Esophagus muscularis mucosa (tissue), 4 donors: ENCODE measurements around the gene BNC2. TPM values are rescaled to one million over a fixed set of nuclear protein-coding genes. Genes with fewer than 3 reads are reported as not detected.

Experiments
- DNase-seq: peaks from one replicate; pipeline ENCODE4 v3.0.0-alpha.2; 2017; ENCODE audit errors: extremely low spot score
- H3K27ac ChIP-seq, 4 donors: fragments of 200-600 bp; sonication (generic); replicated peaks in 1 of 4; 1 replicate in 3 of 4; 2 replicates in 1 of 4; pipeline ENCODE4 v1.5.1; 2016 to 2019; ENCODE audit warnings: mild to moderate bottlenecking in 1 of 4
- H3K27me3 ChIP-seq, 4 donors: fragments of 200-600 bp; sonication (generic); one replicate each; pipeline versions ENCODE4 v1.5.1 to v1.6.0; 2016 to 2019
- H3K36me3 ChIP-seq, 4 donors: fragments of 200-600 bp; sonication (generic); one replicate each; pipeline ENCODE4 v1.5.1; 2016 to 2019
- H3K4me1 ChIP-seq, 4 donors: fragments of 200-600 bp; sonication (generic); one replicate each; pipeline ENCODE4 v1.5.1; 2016 to 2019
- H3K4me3 ChIP-seq, 4 donors: fragments of 200-600 bp; sonication (generic); 1 replicate in 2 of 4; 2 replicates in 2 of 4; pipeline ENCODE4 v1.5.1; 2016 to 2019; ENCODE audit warnings: mild to moderate bottlenecking in 4 of 4, moderate library complexity in 1 of 4
- H3K9me3 ChIP-seq, 4 donors: fragments of 200-600 bp; sonication (generic); 1 replicate in 3 of 4; 2 replicates in 1 of 4; pipeline ENCODE4 v1.5.1; 2016 to 2019
- EP300 ChIP-seq: sonication (generic); formaldehyde crosslinking; IDR thresholded peaks from one replicate; pipeline ENCODE4 v1.6.1; 2017; ENCODE audit warnings: antibody characterized with exemption
- POLR2A ChIP-seq: fragments of 450-650 bp; IDR thresholded peaks from one replicate; pipeline ENCODE4 v1.6.1; 2017; ENCODE audit warnings: antibody characterized with exemption, moderate library complexity, mild to moderate bottlenecking, low read depth
- POLR2AphosphoS5 ChIP-seq, 2 donors: sonication (generic); formaldehyde crosslinking; IDR thresholded peaks; one replicate each; pipeline ENCODE4 v1.6.1; 2017; ENCODE audit warnings: antibody characterized with exemption in 2 of 2
- WGBS: methylation state at CpG from one replicate; pipeline ENCODE4 v1.1.5; 2018; 5-methylcytosine and 5-hydroxymethylcytosine counted together
- intact Hi-C: fragments of 100-400 bp; cut with DNase I; formaldehyde crosslinking; loops from one replicate; pipeline ENCODE4 v1.15.1; 2023
- total RNA-seq, 4 donors: library from RNA; depleted of rRNA; stranded (reverse); fragments of >200 nt; gene quantifications; one replicate each; pipeline versions ENCODE4 v1.1.0 to v1.2.1, GENCODE V29; 2016
- TF ChIP-seq, protein P1 (sequence below), 3 experiments: fragments of 200-600 bp in 2 of 3; fragments of 450-650 bp in 1 of 3; sonication (generic) in 2 of 3; IDR thresholded peaks; one replicate each; pipeline ENCODE4 v1.5.1; 2017 to 2019; ENCODE audit warnings: antibody characterized with exemption in 3 of 3, mild to moderate bottlenecking in 2 of 3, moderate library complexity in 1 of 3

Gene BNC2
- total RNA-seq, 4 donors from 2014 or later = 95.3 to 138 (median 123) TPM

DNA sequence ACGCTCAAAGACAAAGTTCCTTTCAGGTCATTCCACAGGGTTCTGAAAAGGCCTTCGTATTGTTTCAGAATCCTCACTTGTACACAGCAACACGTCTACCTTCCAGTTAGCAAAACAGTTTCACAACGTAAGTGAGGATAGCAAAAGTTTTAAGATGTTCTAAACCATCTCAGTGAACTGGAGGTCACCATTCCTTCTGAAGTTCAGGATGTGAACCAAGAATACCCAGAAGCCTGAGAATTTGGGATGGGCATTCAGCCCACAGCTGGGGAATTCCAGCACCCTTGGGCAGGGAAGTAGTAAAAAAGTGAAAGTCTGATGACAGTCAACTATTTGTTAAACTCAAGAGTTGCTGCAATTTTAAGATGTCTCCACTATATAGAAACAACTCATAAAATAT is 224.5 kb downstream of the BNC2 start:
- intact Hi-C loops = no loop called here
- no peak for DNase-seq
- Histone ChIP-seq H3K27me3 (no peaks in the 10 kb centered on the region), H3K27ac (no peak overlapping the region), H3K36me3 (no peaks in the 10 kb centered on the region), H3K9me3 (no peaks in the 10 kb centered on the region), H3K4me3 (no peak overlapping the region), H3K4me1 (peaks cover 0 to 28% (median 17%) of the 10 kb centered on the region in 4 donors)
- 82% methylated on average over 4 of the region's 4 CpGs for WGBS
- no peak for TF ChIP-seq EP300

DNA sequence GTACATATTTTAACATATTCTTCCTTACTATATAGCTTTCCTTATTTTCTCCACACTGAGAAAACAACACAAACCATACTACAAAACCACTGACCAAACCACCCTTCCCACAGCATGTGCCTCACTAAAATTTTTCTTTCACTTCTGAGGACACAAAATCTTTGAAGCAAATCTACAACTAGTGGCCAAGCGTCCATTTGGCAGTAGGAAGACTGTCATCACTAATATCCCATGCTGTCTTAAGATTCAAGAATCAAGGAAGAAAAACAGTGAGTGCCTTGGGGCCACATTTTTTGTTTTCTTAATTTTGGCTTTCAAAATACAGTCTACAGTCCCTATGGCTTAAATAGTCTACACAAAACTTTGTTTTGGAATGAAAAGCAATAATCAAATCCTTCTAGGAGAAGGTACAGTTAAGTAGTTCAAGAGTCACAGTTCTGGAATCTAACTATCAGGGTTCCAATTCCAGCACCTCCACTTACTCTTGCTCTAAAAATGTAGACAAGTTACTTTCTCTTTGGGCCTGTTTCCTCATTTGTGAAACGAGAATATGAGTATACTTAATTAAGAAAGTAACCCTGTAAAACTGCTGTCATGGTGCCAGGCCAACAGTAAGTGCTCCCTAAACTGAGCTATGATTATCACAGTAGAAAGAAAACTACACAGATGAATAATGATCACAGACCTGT is 227.9 kb downstream of the BNC2 start:
- TF ChIP-seq POLR2AphosphoS5 (IDR thresholded peaks at IDR 0.05) (no peak), EP300 (no peak), POLR2A (no peak)
- TF ChIP-seq, protein P1, sequence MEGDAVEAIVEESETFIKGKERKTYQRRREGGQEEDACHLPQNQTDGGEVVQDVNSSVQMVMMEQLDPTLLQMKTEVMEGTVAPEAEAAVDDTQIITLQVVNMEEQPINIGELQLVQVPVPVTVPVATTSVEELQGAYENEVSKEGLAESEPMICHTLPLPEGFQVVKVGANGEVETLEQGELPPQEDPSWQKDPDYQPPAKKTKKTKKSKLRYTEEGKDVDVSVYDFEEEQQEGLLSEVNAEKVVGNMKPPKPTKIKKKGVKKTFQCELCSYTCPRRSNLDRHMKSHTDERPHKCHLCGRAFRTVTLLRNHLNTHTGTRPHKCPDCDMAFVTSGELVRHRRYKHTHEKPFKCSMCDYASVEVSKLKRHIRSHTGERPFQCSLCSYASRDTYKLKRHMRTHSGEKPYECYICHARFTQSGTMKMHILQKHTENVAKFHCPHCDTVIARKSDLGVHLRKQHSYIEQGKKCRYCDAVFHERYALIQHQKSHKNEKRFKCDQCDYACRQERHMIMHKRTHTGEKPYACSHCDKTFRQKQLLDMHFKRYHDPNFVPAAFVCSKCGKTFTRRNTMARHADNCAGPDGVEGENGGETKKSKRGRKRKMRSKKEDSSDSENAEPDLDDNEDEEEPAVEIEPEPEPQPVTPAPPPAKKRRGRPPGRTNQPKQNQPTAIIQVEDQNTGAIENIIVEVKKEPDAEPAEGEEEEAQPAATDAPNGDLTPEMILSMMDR (IDR thresholded peaks at IDR 0.05) = no peak
- DNase-seq = no peak
- 57% methylated on average over 2 of the region's 2 CpGs for WGBS
- H3K4me3 ChIP-seq = no peak overlapping the region
- H3K27me3 ChIP-seq = no peaks in the 10 kb centered on the region
- intact Hi-C loops = no loop called here
- H3K36me3 ChIP-seq = no peaks in the 10 kb centered on the region
- peaks cover 0 to 37% (median 16%) of the 10 kb centered on the region in 4 donors for H3K4me1 ChIP-seq
- no peak overlapping the region for H3K27ac ChIP-seq
- no peaks in the 10 kb centered on the region for H3K9me3 ChIP-seq

DNA sequence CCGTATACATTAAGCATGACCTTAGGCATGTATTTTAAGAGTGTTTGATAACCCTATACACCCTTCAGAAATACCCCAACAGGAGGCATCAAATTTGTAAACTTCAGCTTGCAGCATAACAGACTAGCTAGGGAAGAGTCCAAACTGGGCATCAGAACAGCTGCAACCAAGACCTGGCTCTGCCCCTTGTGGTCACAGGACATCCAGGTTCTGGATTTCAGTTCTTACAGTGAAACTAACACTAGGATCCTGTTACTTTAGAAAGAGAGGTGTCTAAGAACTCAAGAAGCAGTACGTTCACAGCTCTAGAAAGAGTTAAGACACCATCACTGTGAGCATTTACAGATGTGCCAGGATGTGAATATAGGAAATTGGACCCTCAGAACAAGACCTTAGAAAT is 229.8 kb downstream of the BNC2 start:
- no peaks in the 10 kb centered on the region for H3K9me3 ChIP-seq
- H3K4me3 ChIP-seq = no peak overlapping the region
- no peak for TF ChIP-seq POLR2AphosphoS5 (IDR thresholded peaks at IDR 0.05)
- TF ChIP-seq, protein P1 (IDR thresholded peaks at IDR 0.05) = peak in 1 of 3 experiments; percentile 11
- H3K4me1 ChIP-seq = peaks cover 0 to 46% (median 26%) of the 10 kb centered on the region in 4 donors
- DNase-seq = no peak
- H3K27me3 ChIP-seq = no peaks in the 10 kb centered on the region
- intact Hi-C loops = no loop called here
- no peaks in the 10 kb centered on the region for H3K36me3 ChIP-seq
- H3K27ac ChIP-seq = no peak overlapping the region
- 92% methylated on average over 2 of the region's 2 CpGs for WGBS

DNA sequence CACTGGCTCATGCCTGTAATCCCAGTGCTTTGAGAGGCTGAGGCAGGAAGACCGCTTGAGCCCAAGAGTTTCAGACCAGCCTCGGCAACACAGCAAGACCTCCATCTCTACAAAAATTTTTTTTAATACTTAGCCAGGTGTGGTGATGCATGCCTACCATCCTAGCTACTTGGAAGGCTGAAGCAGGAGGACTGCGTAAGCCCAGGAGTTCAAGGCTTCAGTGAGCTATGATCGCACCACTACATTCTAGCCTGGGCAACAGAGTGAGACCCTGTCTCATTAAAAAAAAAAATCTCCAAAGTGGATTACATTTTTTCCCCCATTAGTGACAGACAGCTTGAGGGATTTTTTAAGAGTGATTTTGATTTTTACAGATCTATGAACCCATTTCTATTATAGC is 230.8 kb downstream of the BNC2 start:
- TF ChIP-seq, protein P1 (IDR thresholded peaks at IDR 0.05) = no peak
- TF ChIP-seq POLR2AphosphoS5 (IDR thresholded peaks at IDR 0.05) (no peak), POLR2A (no peak), EP300 (no peak)
- no peak for DNase-seq
- 96% methylated on average over 4 of the region's 4 CpGs for WGBS
- Histone ChIP-seq H3K36me3 (no peaks in the 10 kb centered on the region), H3K27ac (no peak overlapping the region), H3K27me3 (no peaks in the 10 kb centered on the region), H3K4me1 (peaks cover 0 to 51% (median 29%) of the 10 kb centered on the region in 4 donors), H3K4me3 (no peak overlapping the region), H3K9me3 (no peaks in the 10 kb centered on the region)
- intact Hi-C loops = no loop called here

DNA sequence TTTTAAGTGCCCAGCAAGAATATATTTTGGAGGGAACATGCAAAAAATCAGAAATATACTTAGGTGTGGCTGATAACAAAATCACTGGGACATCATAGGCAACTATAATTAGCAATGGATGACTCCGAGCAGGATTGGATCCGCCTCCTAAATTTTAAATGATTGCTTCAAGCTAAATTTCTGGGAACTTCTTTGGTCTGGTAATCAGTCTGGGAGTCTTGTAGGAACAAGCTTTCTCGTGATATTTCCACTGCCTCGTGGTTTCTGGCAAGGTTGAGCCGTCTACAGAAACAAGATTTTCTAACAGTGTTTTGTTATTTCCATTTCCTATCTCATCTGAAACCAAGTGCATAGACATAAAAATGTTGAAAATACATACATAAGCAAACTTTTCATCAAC is 232.6 kb downstream of the BNC2 start:
- WGBS = 78% methylated on average over 5 of the region's 5 CpGs
- intact Hi-C loops = no loop called here
- H3K36me3 ChIP-seq = no peaks in the 10 kb centered on the region

More for the DNA sequence above, 232.6 kb downstream of the BNC2 start:
- no peak for TF ChIP-seq POLR2AphosphoS5 (IDR thresholded peaks at IDR 0.05)
- TF ChIP-seq EP300 = no peak
- TF ChIP-seq, protein P1 (IDR thresholded peaks at IDR 0.05) = no peak
- no peak for TF ChIP-seq POLR2A
- peaks cover 0 to 45% (median 28%) of the 10 kb centered on the region in 4 donors for H3K4me1 ChIP-seq
- H3K27ac ChIP-seq = no peak overlapping the region
- H3K9me3 ChIP-seq = no peaks in the 10 kb centered on the region
- H3K4me3 ChIP-seq = no peak overlapping the region
- H3K27me3 ChIP-seq = no peaks in the 10 kb centered on the region
- DNase-seq = no peak
